H1 (cell line): Measurements from ENCODE around the gene VASN. TPM values are rescaled to one million over a fixed set of nuclear protein-coding genes. Genes with fewer than 3 reads are reported as not detected.

Experiments used
- ASH2L ChIP-seq: fragments of 200-600, 300-600 bp; sonication (generic); IDR thresholded peaks from one replicate; pipeline ENCODE4 v1.7.1; 2017; ENCODE audit warnings: low read length
- BACH1 ChIP-seq: IDR thresholded peaks from 2 replicates; pipeline ENCODE4 v1.6.1; 2012; ENCODE audit warnings: low read length, improper control_type of control experiment
- CBX5 ChIP-seq: fragments of 300-800, 300-1000 bp; sonication (generic); IDR thresholded peaks from 2 replicates; pipeline ENCODE4 v1.7.1; 2016; ENCODE audit warnings: antibody characterized with exemption, low read length, low read depth
- GABPA ChIP-seq: IDR thresholded peaks from 2 replicates; pipeline ENCODE4 v1.6.1; 2011; ENCODE audit warnings: mild to moderate bottlenecking, low read length, moderate library complexity, borderline replicate concordance; ENCODE audit not compliant: insufficient read depth
- JUN ChIP-seq: IDR thresholded peaks from 2 replicates; pipeline ENCODE4 v1.6.1; 2011; ENCODE audit warnings: low read depth, mild to moderate bottlenecking, improper control_type of control experiment, low read length
- KDM1A ChIP-seq: fragments of 200-600, 300-600 bp; sonication (generic); IDR thresholded peaks from 2 replicates; pipeline ENCODE4 v1.7.1; 2016; ENCODE audit warnings: mild to moderate bottlenecking, low read length, borderline replicate concordance
- SIN3A ChIP-seq, 2 experiments: IDR thresholded peaks in 1 of 2; conservative IDR thresholded peaks in 1 of 2; 2 replicates each; pipeline ENCODE4 v1.6.1; 2011 to 2012; ENCODE audit warnings: low read length in 2 of 2, improper control_type of control experiment in 1 of 2, low read depth in 1 of 2, mild to moderate bottlenecking in 1 of 2
- SIRT6 ChIP-seq: IDR thresholded peaks from one replicate; pipeline ENCODE4 v1.7.1; 2012; ENCODE audit warnings: low read length, inconsistent platforms
- SP1 ChIP-seq: IDR thresholded peaks from 2 replicates; pipeline ENCODE4 v1.6.1; 2011; ENCODE audit warnings: low read depth, low read length
- ZNF274 ChIP-seq: IDR thresholded peaks from 2 replicates; pipeline ENCODE4 v1.7.0; 2012; ENCODE audit warnings: low read length, borderline replicate concordance; ENCODE audit errors: extremely low read depth
- polyA plus RNA-seq, 7 experiments: library from polyadenylated mRNA; depleted of rRNA in 3 of 7; stranded (reverse) in 5 of 7; unstranded in 2 of 7; fragments of >200 nt in 5 of 7; fragments of 200-250 nt in 2 of 7; gene quantifications; 1 replicate in 5 of 7; 2 replicates in 1 of 7; 4 replicates in 1 of 7; pipeline versions ENCODE4 v1.2.1 to v1.2.3, GENCODE V29; 2011 to 2013; ENCODE audit warnings: missing spikeins in 2 of 7, mixed read lengths in 2 of 7
- total RNA-seq: library from RNA; stranded (reverse); fragmentation: NEBNext Ultra II Directional; extraction: Animal tissue kit (Norgen Biotek cat#: 25700); gene quantifications from 2 replicates; pipeline ENCODE4 v1.2.1, GENCODE V29; 2021

VASN gene
- total and polyA plus RNA-seq, 2 of the 8 experiments (the other 6 are each of a cell fraction or from before 2014, with no cell fraction given) = 9.6 to 11.3 TPM

DNA sequence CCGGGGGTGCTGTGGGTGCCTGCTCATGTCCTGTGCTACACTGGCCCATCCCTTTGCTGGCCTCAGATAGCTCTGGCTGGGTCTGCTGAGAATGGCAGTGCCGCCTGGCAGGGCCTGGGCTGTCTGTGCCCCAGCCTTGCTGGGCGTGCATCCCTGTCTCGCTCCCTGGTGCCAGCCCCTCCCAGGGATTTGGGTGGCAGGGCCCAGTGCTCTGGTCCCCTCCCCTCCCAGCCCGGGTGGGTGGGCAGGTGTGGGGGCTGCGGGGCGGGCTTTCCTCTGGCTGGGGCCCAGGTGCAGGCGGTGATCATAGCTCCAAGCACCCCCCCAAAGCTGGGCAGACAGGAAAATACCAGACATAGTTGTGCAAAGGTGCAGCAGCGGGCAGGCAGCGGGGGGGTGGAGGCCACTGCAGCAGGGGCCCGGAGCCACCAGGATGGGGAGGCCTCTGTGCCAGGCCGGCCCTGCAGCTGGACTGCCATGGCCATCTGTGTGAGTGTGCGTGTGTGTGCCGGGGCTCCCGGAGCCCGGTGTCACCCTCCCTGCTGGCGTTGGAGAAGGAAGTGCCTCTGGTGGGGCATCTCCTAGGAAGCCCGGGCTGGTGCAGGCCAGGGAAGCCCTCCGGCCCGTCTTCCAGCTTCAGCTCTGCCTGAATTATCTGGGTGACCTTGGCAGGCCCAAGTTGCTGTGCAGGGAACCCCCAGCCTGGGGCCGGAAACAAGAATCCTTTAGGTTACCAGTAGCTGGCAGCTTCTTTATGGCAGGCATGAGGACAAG lies 48.4 kb upstream of the VASN start (continued):
- TF ChIP-seq SIN3A (conservative IDR thresholded peaks at IDR 0.05 in 1 of 2, IDR thresholded peaks at IDR 0.05 in 1 of 2; ENCODE audit: low read depth in 1 of 2, low read length in 2 of 2) (no peak), ZNF274 (no peak), GABPA (no peak), BACH1 (no peak), JUN (no peak), SIRT6 (no peak), SP1 (no peak), KDM1A (no peak), ASH2L (no peak), CBX5 (no peak)
